ENCODE measurements around the gene NPHS1. TPM values are rescaled to one million over a fixed set of nuclear protein-coding genes. Genes with fewer than 3 reads are reported as not detected.

The NPHS1 gene
- total and polyA plus RNA-seq, 12 donors = 0.07 to 0.12 TPM; not detected in 10

DNA sequence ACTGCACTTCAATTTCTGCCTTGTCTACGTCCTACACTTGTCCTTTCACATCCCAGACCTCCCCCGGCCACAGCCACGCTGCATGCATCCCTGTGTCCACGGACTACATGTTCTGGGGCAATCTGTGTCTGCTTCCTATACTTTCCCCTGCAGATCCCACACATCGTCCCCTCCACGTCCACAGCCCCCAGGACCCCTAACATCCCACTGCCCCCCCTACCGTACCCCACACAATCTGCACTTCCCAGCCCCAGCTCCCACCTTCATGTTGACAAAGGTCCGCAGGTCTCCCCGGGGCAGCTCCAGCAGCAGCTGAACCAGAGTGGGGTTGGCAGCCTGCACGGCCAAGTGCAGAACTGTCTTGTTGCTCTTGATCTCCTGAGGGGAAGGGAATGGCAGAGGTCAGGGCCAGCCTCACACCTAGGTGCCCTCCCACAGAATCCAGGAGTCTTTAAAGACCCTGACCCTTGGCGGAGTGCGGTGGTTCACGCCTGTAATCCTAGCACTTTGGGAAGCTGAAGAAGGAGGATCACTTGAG lies 37.9 kb upstream of the NPHS1 start:
- ATAC-seq (peak in 1 of 8 donors; percentile 26), DNase-seq (no peak)
- H3K9me3 ChIP-seq = no peaks in the 10 kb centered on the region
- no peaks in the 10 kb centered on the region for H3K27me3 ChIP-seq
- intact Hi-C loops (cut with DNase I) = no loop called here
- H3K36me3 ChIP-seq = peaks cover 0 to 83% (median 21%) of the 10 kb centered on the region in 9 donors
- no peak for TF ChIP-seq CTCF (IDR thresholded peaks at IDR 0.05)
- H3K4me1 ChIP-seq = no peaks in the 10 kb centered on the region
- H3K4me3 ChIP-seq = no peak overlapping the region
- H3K27ac ChIP-seq = no peak overlapping the region
- WGBS, 2 donors = 91 to 95% methylated on average over 13 of the region's 13 CpGs

GRCh38 chr19:35889370-35890112 lies 37.2 kb upstream of the NPHS1 start:
- ATAC-seq (peak in 1 of 8 donors; percentile 57), DNase-seq (no peak)
- no peak overlapping the region for H3K4me3 ChIP-seq
- no peaks in the 10 kb centered on the region for H3K4me1 ChIP-seq
- intact Hi-C loops (cut with DNase I) = no loop called here
- TF ChIP-seq CTCF (IDR thresholded peaks at IDR 0.05) = no peak
- H3K9me3 ChIP-seq = no peaks in the 10 kb centered on the region
- WGBS, 2 donors = 94% methylated on average over 18 of the region's 18 CpGs
- H3K36me3 ChIP-seq = peaks cover 0 to 77% (median 21%) of the 10 kb centered on the region in 9 donors
- no peak overlapping the region for H3K27ac ChIP-seq
- no peaks in the 10 kb centered on the region for H3K27me3 ChIP-seq

- H3K4me3 ChIP-seq = no peak overlapping the region
- no peaks in the 10 kb centered on the region for H3K9me3 ChIP-seq
- no peaks in the 10 kb centered on the region for H3K27me3 ChIP-seq
- no peak overlapping the region for H3K27ac ChIP-seq
- no peak for ATAC-seq
- whole genome bisulfite sequencing, 2 donors = 92 to 93% methylated on average over 9 of the region's 9 CpGs
- no peaks in the 10 kb centered on the region for H3K4me1 ChIP-seq
- no peak for DNase-seq
- intact Hi-C loops (cut with DNase I) = no loop called here
- TF ChIP-seq CTCF (IDR thresholded peaks at IDR 0.05) = no peak
- H3K36me3 ChIP-seq = peaks cover 0 to 66% (median 21%) of the 10 kb centered on the region in 9 donors
Observed at GRCh38 chr19:35888398-35888797, 36.1 kb upstream of the NPHS1 start.

- no peaks in the 10 kb centered on the region for H3K27me3 ChIP-seq
- H3K4me3 ChIP-seq = no peak overlapping the region
- H3K9me3 ChIP-seq = no peaks in the 10 kb centered on the region
- DNase-seq (no peak), ATAC-seq (peak in 1 of 8 donors; percentile 8)
- intact Hi-C loops (cut with DNase I) = no loop called here
- no peak for TF ChIP-seq CTCF (IDR thresholded peaks at IDR 0.05)
- no peaks in the 10 kb centered on the region for H3K4me1 ChIP-seq
- 94 to 95% methylated on average over 5 of the region's 5 CpGs for WGBS, 2 donors
- H3K36me3 ChIP-seq = peaks cover 0 to 54% (median 15%) of the 10 kb centered on the region in 9 donors
- no peak overlapping the region for H3K27ac ChIP-seq
Observed at GRCh38 chr19:35887197-35887596, 34.9 kb upstream of the NPHS1 start.

All from heart right ventricle (tissue), 16 donors.